Measurements from ENCODE around the gene BICC1.

BICC1 gene

GRCh38 chr10:58778966-58779365 is 266.3 kb downstream of the BICC1 start:
- no peak for DNase-seq (ENCODE audit: low read depth)

GRCh38 chr10:58779594-58779993 is 266.9 kb downstream of the BICC1 start:
- no peak for DNase-seq (ENCODE audit: low read depth)

GRCh38 chr10:58780476-58780875 is 267.8 kb downstream of the BICC1 start:
- DNase-seq (ENCODE audit: low read depth): no peak

- no peak for DNase-seq (ENCODE audit: low read depth)
These were observed 269.3 kb downstream of the BICC1 start for GRCh38 chr10:58781873-58782488.

GRCh38 chr10:58782876-58783851 is 270.5 kb downstream of the BICC1 start:
- DNase-seq (ENCODE audit: low read depth): no peak

GRCh38 chr10:58784361-58784760 is 271.7 kb downstream of the BICC1 start:
- no peak for DNase-seq (ENCODE audit: low read depth)

GRCh38 chr10:58785354-58785753 is 272.7 kb downstream of the BICC1 start:
- DNase-seq (ENCODE audit: low read depth): no peak

- DNase-seq (ENCODE audit: low read depth): no peak
These were observed 278.5 kb downstream of the BICC1 start for GRCh38 chr10:58791137-58791536.

- no peak for DNase-seq (ENCODE audit: low read depth)
These were observed 282.9 kb downstream of the BICC1 start for GRCh38 chr10:58795560-58795959.

GRCh38 chr10:58796242-58796641 is 283.6 kb downstream of the BICC1 start:
- no peak for DNase-seq (ENCODE audit: low read depth)

- DNase-seq (ENCODE audit: low read depth): no peak
These were observed 284.2 kb downstream of the BICC1 start for GRCh38 chr10:58796824-58797223.

GRCh38 chr10:58797356-58797755 is 284.7 kb downstream of the BICC1 start:
- DNase-seq (ENCODE audit: low read depth): no peak

- DNase-seq (ENCODE audit: low read depth): no peak
These were observed 289.4 kb downstream of the BICC1 start for GRCh38 chr10:58802047-58802446.

GRCh38 chr10:58806323-58806722 is 293.7 kb downstream of the BICC1 start:
- DNase-seq (ENCODE audit: low read depth): no peak

- DNase-seq (ENCODE audit: low read depth): no peak
These were observed 294.4 kb downstream of the BICC1 start for GRCh38 chr10:58806970-58807628.

- no peak for DNase-seq (ENCODE audit: low read depth)
These were observed 295.0 kb downstream of the BICC1 start for GRCh38 chr10:58807629-58808022.

- DNase-seq (ENCODE audit: low read depth): no peak
These were observed 298.1 kb downstream of the BICC1 start for GRCh38 chr10:58810751-58811150.

- no peak for DNase-seq (ENCODE audit: low read depth)
These were observed 300.9 kb downstream of the BICC1 start for GRCh38 chr10:58813573-58813972.

GRCh38 chr10:58817201-58817846 is 304.7 kb downstream of the BICC1 start:
- DNase-seq (ENCODE audit: low read depth): no peak

GRCh38 chr10:58818900-58819299 is 306.2 kb downstream of the BICC1 start:
- no peak for DNase-seq (ENCODE audit: low read depth)

GRCh38 chr10:58820386-58820785 is 307.7 kb downstream of the BICC1 start:
- DNase-seq (ENCODE audit: low read depth): no peak

Data from stimulated activated CD8-positive, alpha-beta memory T cell treated with anti-CD3 and anti-CD28 coated beads, Interleukin-12 subunit alpha, Interleukin-12 subunit beta, amount 100 ng/mL, for 4 hours (primary cell).